8988T (cell line): Measurements from ENCODE around the gene DEGS2.

Experiments used
- DNase-seq: peaks from one replicate; pipeline ENCODE4 v3.0.0; 2011

The DEGS2 gene

GRCh38 chr14:100147691-100148464, 11.6 kb downstream of the DEGS2 start:
- no peak for DNase-seq

- DNase-seq, result no peak
Observed at GRCh38 chr14:100147181-100147631, 12.2 kb downstream of the DEGS2 start.

DNA sequence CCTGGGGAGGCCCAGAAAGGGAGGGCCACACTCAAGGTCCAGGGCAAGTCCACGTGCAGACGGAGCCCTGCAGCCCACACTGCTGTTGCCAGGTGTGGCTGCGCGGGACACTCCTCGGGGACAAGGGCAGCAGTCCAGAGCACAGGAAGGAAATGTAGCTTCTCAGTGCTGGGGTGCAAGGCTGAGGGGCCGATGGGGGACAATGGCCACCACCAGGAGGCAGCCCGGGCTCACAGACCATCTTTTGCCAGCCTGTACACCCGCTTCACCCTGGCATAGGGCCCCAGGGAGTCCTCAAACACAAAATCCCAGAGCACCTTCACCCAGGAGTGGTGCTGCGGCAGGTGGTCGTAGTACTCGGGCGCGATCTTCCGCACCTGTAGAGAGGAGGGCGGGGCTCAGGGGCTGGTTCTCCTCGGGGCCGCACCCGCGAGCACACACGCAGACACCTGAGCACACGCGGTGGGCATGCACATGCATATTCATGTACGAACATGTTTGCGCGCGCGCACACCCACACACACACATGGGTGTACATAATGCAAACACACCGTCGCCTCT, 12.8 kb downstream of the DEGS2 start:
- DNase-seq, result no peak

- DNase-seq, result no peak
Observed at GRCh38 chr14:100145682-100146464, 13.6 kb downstream of the DEGS2 start.

GRCh38 chr14:100144996-100145646, 14.3 kb downstream of the DEGS2 start:
- DNase-seq, result no peak

GRCh38 chr14:100144645-100144995, 14.8 kb downstream of the DEGS2 start:
- no peak for DNase-seq

DNA sequence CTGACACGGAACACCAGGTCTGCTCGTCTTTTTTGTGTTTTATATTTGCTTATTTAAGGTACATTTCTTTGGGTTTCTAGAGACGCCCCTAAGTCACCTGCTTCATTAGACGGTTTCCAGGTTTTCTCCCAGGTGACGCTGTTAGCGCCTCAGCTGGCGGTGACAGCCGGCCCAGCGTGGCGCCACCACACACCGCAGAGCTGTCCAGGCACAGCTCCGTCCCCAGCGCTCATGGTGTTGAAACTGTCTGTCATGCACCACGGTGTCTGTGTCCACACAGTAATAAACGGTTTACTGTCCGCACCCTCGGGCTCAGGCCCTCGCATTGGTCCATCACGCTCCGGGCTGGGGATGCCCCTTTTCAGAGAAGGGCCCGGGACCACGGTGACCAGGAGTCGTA, 15.5 kb downstream of the DEGS2 start:
- no peak for DNase-seq

- no peak for DNase-seq
Observed at GRCh38 chr14:100143523-100143922, 15.9 kb downstream of the DEGS2 start.

DNA sequence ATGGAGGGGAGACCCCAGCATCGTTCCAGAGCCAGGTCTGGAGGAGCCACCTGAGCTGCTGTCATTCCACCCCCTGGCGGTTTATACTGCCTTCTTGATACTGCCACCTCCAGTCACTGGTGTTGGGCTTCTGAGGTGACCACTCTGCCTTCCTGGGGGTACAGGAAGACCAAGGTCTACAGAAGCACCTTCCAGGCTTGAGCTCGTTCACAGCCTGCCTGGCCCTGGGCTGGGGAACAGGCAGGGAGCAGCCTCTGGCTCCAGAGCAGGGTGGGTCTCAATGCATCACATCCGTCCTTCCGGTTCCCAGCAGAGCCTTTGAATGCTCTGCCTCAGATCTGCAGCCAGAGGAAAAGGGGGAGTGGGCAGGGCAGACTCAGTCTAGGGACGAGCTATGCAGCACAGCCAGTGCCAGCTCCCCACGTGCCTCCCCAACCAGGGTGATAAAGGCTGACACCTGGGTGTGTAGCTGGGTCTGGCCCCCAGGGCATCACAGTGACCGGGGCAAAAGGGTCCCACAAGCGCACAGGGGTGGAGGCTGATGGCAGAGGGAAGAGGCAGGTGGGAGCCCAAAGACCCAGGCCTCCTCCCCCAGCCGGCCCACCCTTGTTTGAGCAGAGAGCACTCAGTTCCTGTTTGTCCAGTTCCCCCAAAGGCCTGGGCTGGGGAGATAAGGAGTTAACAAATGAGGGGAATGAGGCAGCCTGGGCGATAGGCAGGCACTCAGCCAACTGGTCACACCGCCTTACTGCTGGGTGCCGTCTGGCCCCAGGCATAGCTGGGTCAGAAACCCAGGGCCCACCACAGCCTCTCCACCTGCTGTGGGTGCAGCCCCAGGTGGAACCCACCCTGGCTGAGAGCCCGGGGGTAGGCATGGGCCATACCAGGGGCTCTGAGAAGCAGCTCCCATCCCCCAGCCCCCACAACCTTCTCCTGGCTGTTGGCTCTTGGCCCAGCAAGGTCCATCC, 17.1 kb downstream of the DEGS2 start:
- no peak for DNase-seq

- DNase-seq, result no peak
Observed at GRCh38 chr14:100141098-100141497, 18.3 kb downstream of the DEGS2 start.

DNA sequence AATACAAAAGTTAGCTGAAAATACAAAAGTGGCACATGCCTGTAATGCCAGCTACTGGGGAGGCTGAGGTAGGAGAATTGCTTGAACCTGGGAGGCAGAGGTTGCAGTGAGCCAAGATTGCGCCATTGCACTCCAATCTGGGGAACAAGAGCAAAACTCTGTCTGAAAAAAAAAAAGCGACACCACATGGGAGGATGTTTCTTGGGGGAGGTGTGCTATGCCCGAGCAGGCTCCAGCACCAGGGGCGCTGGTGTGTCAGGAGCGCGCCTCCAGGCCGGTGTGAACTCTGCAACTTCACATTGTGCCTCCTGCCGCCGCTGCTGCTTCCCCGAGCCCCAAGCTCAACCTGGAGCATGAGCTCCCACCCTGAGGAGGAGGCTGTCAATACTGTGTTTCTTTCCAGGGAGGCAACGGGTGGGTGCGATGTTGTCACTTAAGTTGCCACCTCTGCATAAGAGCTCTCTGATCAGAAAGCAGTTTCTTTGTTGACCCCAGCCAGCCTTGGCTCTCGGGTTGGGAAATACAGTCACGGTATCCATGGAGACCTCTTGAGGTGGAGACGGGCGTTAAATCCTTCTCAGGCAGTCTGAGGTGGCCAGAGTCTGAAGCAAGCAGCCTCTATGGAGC, 18.9 kb downstream of the DEGS2 start:
- no peak for DNase-seq

- no peak for DNase-seq
Observed at GRCh38 chr14:100138955-100139354, 20.5 kb downstream of the DEGS2 start.

DNA sequence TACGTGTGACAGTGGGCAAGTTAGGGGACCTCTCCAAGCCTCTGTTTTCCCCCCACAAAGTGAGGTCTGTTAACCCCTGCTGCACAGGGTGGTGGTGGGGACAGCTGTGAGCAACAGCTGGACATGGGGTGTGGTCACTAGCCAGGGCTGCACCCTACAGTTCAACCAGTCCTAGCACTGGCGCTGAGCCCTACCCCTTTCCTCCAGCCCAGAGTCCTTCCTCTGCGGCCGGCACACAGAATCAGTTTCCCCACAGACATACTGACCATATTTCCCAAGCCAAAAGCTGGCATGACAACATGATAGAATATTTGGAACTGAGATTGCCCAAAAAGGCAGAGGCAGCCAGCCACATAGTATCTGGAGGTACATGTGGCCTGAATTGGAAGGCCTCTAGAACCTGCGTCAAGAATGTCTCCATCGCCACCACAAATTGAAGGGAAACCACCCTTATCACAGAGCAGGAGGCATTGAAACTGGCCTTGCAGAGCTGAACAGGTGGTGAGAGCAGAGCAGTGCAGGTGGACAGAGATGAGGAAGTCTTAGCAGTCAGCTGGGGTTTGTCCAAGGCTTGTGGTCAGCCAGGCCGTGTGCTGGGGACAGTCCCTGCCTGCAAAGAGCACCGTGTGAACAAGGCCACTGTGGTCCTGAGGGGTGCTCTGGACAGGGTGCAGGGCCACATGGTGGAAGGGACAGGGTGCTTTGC, 21.2 kb downstream of the DEGS2 start:
- no peak for DNase-seq

- DNase-seq, result no peak
Observed at GRCh38 chr14:100137173-100137572, 22.3 kb downstream of the DEGS2 start.

DNA sequence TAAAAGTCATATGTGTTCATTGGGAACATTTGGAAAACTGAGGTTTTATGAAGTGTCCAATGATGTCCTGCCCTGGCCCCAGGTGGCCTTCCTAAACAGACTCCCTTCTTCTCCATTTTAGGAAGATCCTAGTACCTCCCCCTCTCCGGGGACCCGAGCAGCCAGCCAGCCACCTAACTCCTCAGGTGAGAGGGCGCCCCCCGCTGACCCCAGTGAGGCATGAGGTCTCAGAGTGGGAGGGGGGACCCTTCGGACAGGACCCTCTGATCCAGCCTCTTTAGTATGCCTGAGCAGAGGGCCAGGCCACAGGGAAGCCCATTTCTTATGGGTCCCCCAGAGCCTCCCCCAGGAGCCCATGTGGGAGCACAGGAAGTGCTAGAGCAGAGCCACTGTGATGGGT, 23.7 kb downstream of the DEGS2 start:
- no peak for DNase-seq

DNA sequence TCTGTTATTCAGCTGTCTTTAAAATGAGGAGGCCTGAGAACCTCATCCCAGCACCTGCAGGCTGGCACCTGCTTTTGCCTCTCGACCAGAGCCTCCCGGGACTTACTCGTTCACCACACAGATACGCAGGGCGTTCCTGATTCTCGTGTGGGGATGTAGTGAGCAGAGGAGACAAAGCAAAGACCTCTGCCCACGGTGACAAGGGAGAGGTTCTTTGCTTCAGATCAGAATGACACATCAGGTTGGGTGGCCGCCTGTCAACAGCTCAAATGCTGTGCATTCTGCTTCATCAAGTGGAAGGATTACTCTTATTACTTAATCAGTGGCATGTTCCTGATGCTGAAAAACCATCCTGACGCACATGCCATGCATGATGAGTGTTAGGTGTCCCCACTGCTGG, 24.4 kb downstream of the DEGS2 start:
- no peak for DNase-seq

GRCh38 chr14:100134586-100134985, 24.9 kb downstream of the DEGS2 start:
- DNase-seq, result no peak

- DNase-seq, result no peak
Observed at GRCh38 chr14:100132903-100133510, 26.4 kb downstream of the DEGS2 start.

GRCh38 chr14:100132161-100132902, 27.1 kb downstream of the DEGS2 start:
- DNase-seq, result no peak

GRCh38 chr14:100131181-100131580, 28.3 kb downstream of the DEGS2 start:
- DNase-seq, result no peak
